SK-N-SH (cell line): ENCODE data around the gene GUCD1. TPM values are rescaled to one million over a fixed set of nuclear protein-coding genes. Genes with fewer than 3 reads are reported as not detected.

Experiments used
- CTCF ChIA-PET: fragments of 300-600, 350-600 bp; formaldehyde crosslinking; extraction: SDS; loops from one replicate; lab custom pipeline; 2021; lab: Yijun Ruan, JAX
- POLR2A ChIA-PET: fragments of 350-600 bp; sonication (Branson Sonifier 250); formaldehyde crosslinking; extraction: SDS; loops from one replicate; lab custom pipeline; 2020; ENCODE audit warnings: antibody characterized with exemption, inconsistent platforms; lab: Yijun Ruan, JAX
- DNase-seq: peaks from one replicate; pipeline ENCODE4 v3.0.0; 2012
- H2AFZ ChIP-seq: fragments of 200-600 bp; sonication (generic); 2 replicates; pipeline ENCODE4 v1.8.1; 2016; ENCODE audit warnings: antibody characterized with exemption, mild to moderate bottlenecking, low read depth
- H3F3A ChIP-seq: fragments of 200-600 bp; sonication (generic); replicated peaks from 2 replicates; pipeline ENCODE3; 2016; ENCODE audit warnings: antibody characterized with exemption, mild to moderate bottlenecking; ENCODE audit not compliant: insufficient read depth
- H3K27ac ChIP-seq, 2 experiments: fragments of 200-500 bp in 1 of 2; fragments of 200-600 bp in 1 of 2; sonication (Bioruptor generic) in 1 of 2; sonication (generic), shearing (Covaris generic) in 1 of 2; 2 replicates each; pipeline versions ENCODE4 v1.5.1 to v1.6.1; 2014 to 2016; ENCODE audit warnings: low read depth in 2 of 2, inconsistent platforms in 1 of 2, low read length in 1 of 2, mild to moderate bottlenecking in 1 of 2, mixed read lengths in 1 of 2
- H3K27me3 ChIP-seq: fragments of 200-600 bp; sonication (generic), shearing (Covaris generic); 2 replicates; pipeline ENCODE4 v1.6.1; 2016; ENCODE audit warnings: mixed run types; ENCODE audit not compliant: insufficient read depth
- H3K36me3 ChIP-seq, 2 experiments: fragments of 200-500 bp in 1 of 2; fragments of 200-600 bp in 1 of 2; sonication (Bioruptor generic) in 1 of 2; sonication (generic) in 1 of 2; replicated peaks in 1 of 2; 2 replicates each; pipeline versions ENCODE3 to v1.5.1; 2014 to 2016; ENCODE audit warnings: low read length in 1 of 2, mild to moderate bottlenecking in 1 of 2; ENCODE audit not compliant: insufficient read depth in 2 of 2, control insufficient read depth in 1 of 2
- H3K4me1 ChIP-seq, 2 experiments: fragments of 200-500 bp in 1 of 2; fragments of 200-600 bp in 1 of 2; sonication (Bioruptor generic) in 1 of 2; sonication (generic), shearing (Covaris generic) in 1 of 2; 2 replicates each; pipeline versions ENCODE4 v1.5.1 to v1.6.1; 2014 to 2016; ENCODE audit warnings: low read depth in 1 of 2, low read length in 1 of 2, mixed run types in 1 of 2; ENCODE audit not compliant: insufficient read depth in 2 of 2, control insufficient read depth in 1 of 2
- H3K4me2 ChIP-seq: fragments of 200-600 bp; sonication (generic), shearing (Covaris generic); 2 replicates; pipeline ENCODE4 v1.6.1; 2017; ENCODE audit warnings: mixed run types
- H3K4me3 ChIP-seq, 2 experiments: fragments of 200-500 bp in 1 of 2; fragments of 200-600 bp in 1 of 2; sonication (Bioruptor generic) in 1 of 2; sonication (generic), shearing (Covaris generic) in 1 of 2; 2 replicates each; pipeline versions ENCODE4 v1.5.1 to v1.8.1; 2014 to 2016; ENCODE audit warnings: low read depth in 2 of 2, inconsistent platforms in 1 of 2, low read length in 1 of 2, mild to moderate bottlenecking in 1 of 2, mixed read lengths in 1 of 2, moderate library complexity in 1 of 2
- H3K79me2 ChIP-seq: fragments of 200-600 bp; sonication (generic); 2 replicates; pipeline ENCODE4 v1.8.1; 2017; ENCODE audit warnings: mild to moderate bottlenecking; ENCODE audit not compliant: insufficient read depth
- H3K9ac ChIP-seq: fragments of 200-600 bp; sonication (generic); 2 replicates; pipeline ENCODE4 v1.6.1; 2017; ENCODE audit warnings: mixed run types
- H3K9me2 ChIP-seq: fragments of 200-600 bp; sonication (generic); 2 replicates; pipeline ENCODE4 v1.6.1; 2017; ENCODE audit warnings: mixed run types
- H3K9me3 ChIP-seq: fragments of 200-600 bp; sonication (generic); 2 replicates; pipeline ENCODE4 v1.6.1; 2017; ENCODE audit warnings: mixed run types, mild to moderate bottlenecking, moderate library complexity
- H4K20me1 ChIP-seq: fragments of 200-600 bp; sonication (generic); 2 replicates; pipeline ENCODE4 v1.6.1; 2017; ENCODE audit warnings: mild to moderate bottlenecking, mixed run types; ENCODE audit not compliant: insufficient read depth
- ELF1 ChIP-seq: IDR thresholded peaks from 2 replicates; pipeline ENCODE4 v1.4.0; 2012
- EP300 ChIP-seq, 2 experiments: IDR thresholded peaks; 2 replicates each; pipeline versions ENCODE4 v1.4.0 to v1.6.1; 2012; ENCODE audit warnings: borderline replicate concordance in 1 of 2, low read depth in 1 of 2, low read length in 1 of 2
- EZH2phosphoT487 ChIP-seq: fragments of 200-600 bp; sonication (generic); IDR thresholded peaks from 2 replicates; pipeline ENCODE4 v1.6.1; 2017; ENCODE audit warnings: low read depth, mixed run types, mild to moderate bottlenecking, antibody characterized with exemption, moderate library complexity, borderline replicate concordance
- FOSL2 ChIP-seq: IDR thresholded peaks from 2 replicates; pipeline ENCODE4 v1.4.0; 2012; ENCODE audit warnings: low read depth, mild to moderate bottlenecking, moderate library complexity, borderline replicate concordance
- FOXM1 ChIP-seq: IDR thresholded peaks from 2 replicates; pipeline ENCODE4 v1.4.0; 2012; ENCODE audit warnings: low read depth, mild to moderate bottlenecking
- GATA2 ChIP-seq: sonication (generic); formaldehyde crosslinking; IDR thresholded peaks from 2 replicates; pipeline ENCODE4 v1.5.0; 2020; ENCODE audit warnings: mild to moderate bottlenecking, missing genetic modification reagents
- JUND ChIP-seq: IDR thresholded peaks from 2 replicates; pipeline ENCODE4 v1.4.0; 2012
- MAX ChIP-seq: IDR thresholded peaks from 2 replicates; pipeline ENCODE4 v1.4.0; 2012; ENCODE audit warnings: low read depth
- MEF2A ChIP-seq: IDR thresholded peaks from 2 replicates; pipeline ENCODE4 v1.4.0; 2012; ENCODE audit warnings: low read depth, borderline replicate concordance
- NFIC ChIP-seq: IDR thresholded peaks from 2 replicates; pipeline ENCODE4 v1.4.0; 2012; ENCODE audit warnings: borderline replicate concordance
- NRF1 ChIP-seq: IDR thresholded peaks from 2 replicates; pipeline ENCODE4 v1.6.1; 2012; ENCODE audit warnings: low read depth, mild to moderate bottlenecking, low read length
- RAD21 ChIP-seq: IDR thresholded peaks from 2 replicates; pipeline ENCODE4 v1.6.1; 2012; ENCODE audit warnings: mild to moderate bottlenecking, low read length
- SMC3 ChIP-seq: IDR thresholded peaks from 2 replicates; pipeline ENCODE4 v1.6.1; 2012; ENCODE audit warnings: low read depth, low read length, improper control_type of control experiment
- TCF12 ChIP-seq: IDR thresholded peaks from 2 replicates; pipeline ENCODE4 v1.4.0; 2012
- YY1 ChIP-seq: IDR thresholded peaks from 2 replicates; pipeline ENCODE4 v1.4.0; 2012; ENCODE audit warnings: low read depth, mild to moderate bottlenecking
- WGBS: methylation state at CpG from one replicate; pipeline ENCODE4 v1.1.6; 2017; ENCODE audit warnings: low lambda C conversion rate; 5-methylcytosine and 5-hydroxymethylcytosine counted together
- polyA plus RNA-seq, 3 experiments: library from polyadenylated mRNA; depleted of rRNA; stranded (reverse); fragments of >200 nt; gene quantifications; 2 replicates each; pipeline ENCODE4 v1.2.3, GENCODE V29; 2012
- TF ChIP-seq, protein P1 (sequence below): IDR thresholded peaks from 2 replicates; pipeline ENCODE4; 2012
- TF ChIP-seq, protein P2 (sequence below): fragments of 150-350 bp; IDR thresholded peaks from 2 replicates; pipeline ENCODE4 v1.6.1; 2016; ENCODE audit warnings: mild to moderate bottlenecking, low read depth, low read length
- TF ChIP-seq, protein P3 (sequence below): IDR thresholded peaks from 2 replicates; pipeline ENCODE4 v1.6.1; 2012; ENCODE audit warnings: mild to moderate bottlenecking, low read depth, low read length, moderate library complexity

Gene GUCD1
- polyA plus RNA-seq, 1 of the 3 experiments (the other 2 are of a cell fraction) = 71.0 TPM

GRCh38 chr22:24517446-24517845, 37.5 kb downstream of the GUCD1 start:
- H3K79me2 ChIP-seq = no peaks in the 10 kb centered on the region
- peaks cover 13 to 23% of the 10 kb centered on the region in 2 experiments; a peak in 3 of 4 replicates for H3K4me1 ChIP-seq
- H3K4me2 ChIP-seq = no peak overlapping the region
- TF ChIP-seq NRF1 (no peak), YY1 (no peak), ELF1 (no peak), EP300 (IDR thresholded peaks at IDR 0.05; ENCODE audit: borderline replicate concordance in 1 of 2, low read depth in 1 of 2, low read length in 1 of 2) (no peak), EZH2phosphoT487 (no peak), FOSL2 (no peak), MAX (no peak), MEF2A (no peak), RAD21 (no peak), JUND (no peak), FOXM1 (no peak)
- TF ChIP-seq, protein P1, sequence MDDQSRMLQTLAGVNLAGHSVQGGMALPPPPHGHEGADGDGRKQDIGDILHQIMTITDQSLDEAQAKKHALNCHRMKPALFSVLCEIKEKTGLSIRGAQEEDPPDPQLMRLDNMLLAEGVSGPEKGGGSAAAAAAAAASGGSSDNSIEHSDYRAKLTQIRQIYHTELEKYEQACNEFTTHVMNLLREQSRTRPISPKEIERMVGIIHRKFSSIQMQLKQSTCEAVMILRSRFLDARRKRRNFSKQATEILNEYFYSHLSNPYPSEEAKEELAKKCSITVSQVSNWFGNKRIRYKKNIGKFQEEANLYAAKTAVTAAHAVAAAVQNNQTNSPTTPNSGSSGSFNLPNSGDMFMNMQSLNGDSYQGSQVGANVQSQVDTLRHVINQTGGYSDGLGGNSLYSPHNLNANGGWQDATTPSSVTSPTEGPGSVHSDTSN = no peak
- TF ChIP-seq, protein P2, sequence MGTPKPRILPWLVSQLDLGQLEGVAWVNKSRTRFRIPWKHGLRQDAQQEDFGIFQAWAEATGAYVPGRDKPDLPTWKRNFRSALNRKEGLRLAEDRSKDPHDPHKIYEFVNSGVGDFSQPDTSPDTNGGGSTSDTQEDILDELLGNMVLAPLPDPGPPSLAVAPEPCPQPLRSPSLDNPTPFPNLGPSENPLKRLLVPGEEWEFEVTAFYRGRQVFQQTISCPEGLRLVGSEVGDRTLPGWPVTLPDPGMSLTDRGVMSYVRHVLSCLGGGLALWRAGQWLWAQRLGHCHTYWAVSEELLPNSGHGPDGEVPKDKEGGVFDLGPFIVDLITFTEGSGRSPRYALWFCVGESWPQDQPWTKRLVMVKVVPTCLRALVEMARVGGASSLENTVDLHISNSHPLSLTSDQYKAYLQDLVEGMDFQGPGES = no peak
- no peak overlapping the region for H2AFZ ChIP-seq
- no CpG with 5 or more reads among the region's 2 CpGs for WGBS
- H3K9me2 ChIP-seq = no peaks in the 10 kb centered on the region
- no peaks in the 10 kb centered on the region for H3K36me3 ChIP-seq
- H3K4me3 ChIP-seq = no peak overlapping the region
- ChIA-PET POLR2A (no interaction called here), CTCF (interaction anchor here (1.0 to 1.2 kb wide), 2 partner anchors 12 to 30 kb away, joined by 3 to 5 read pairs; no protein-coding TSS in a partner anchor)
- H3K27me3 ChIP-seq = no peaks in the 10 kb centered on the region
- peaks cover 12% of the 10 kb centered on the region for H3F3A ChIP-seq
- no peak overlapping the region for H3K9ac ChIP-seq
- H3K9me3 ChIP-seq = no peaks in the 10 kb centered on the region
- DNase-seq = no peak
- H3K27ac ChIP-seq = no peak overlapping the region
- H4K20me1 ChIP-seq = no peaks in the 10 kb centered on the region

GRCh38 chr22:24516301-24516737, 38.6 kb downstream of the GUCD1 start:
- H3F3A ChIP-seq = peaks cover 12% of the 10 kb centered on the region
- H2AFZ ChIP-seq = peak overlapping the region; percentile 40; the same call in 1 of the 2 replicates
- H3K27ac ChIP-seq = peak overlapping the region in 1 of 2 experiments; percentile 26; a peak in 1 of 4 replicates
- no peaks in the 10 kb centered on the region for H3K36me3 ChIP-seq
- 49% methylated on average over 2 of the region's 3 CpGs for WGBS
- POLR2A ChIA-PET = no interaction called here
- H3K9me3 ChIP-seq = no peaks in the 10 kb centered on the region
- CTCF ChIA-PET = interaction anchor here (1.0 to 1.1 kb wide), 2 partner anchors 20 to 96 kb away, joined by 3 to 4 read pairs; no protein-coding TSS in a partner anchor
- 0 out of 2 replicates have a peak overlapping the region, but pooled peaks have one; percentile 7 for H3K9ac ChIP-seq
- no peaks in the 10 kb centered on the region for H3K79me2 ChIP-seq
- no peaks in the 10 kb centered on the region for H3K9me2 ChIP-seq
- H3K4me3 ChIP-seq = no peak overlapping the region; a peak in 1 of 4 replicates
- DNase-seq = no peak
- no peaks in the 10 kb centered on the region for H3K27me3 ChIP-seq
- peak overlapping the region; percentile 70 for H3K4me2 ChIP-seq
- H3K4me1 ChIP-seq = peaks cover 11 to 13% of the 10 kb centered on the region in 2 experiments; a peak in 3 of 4 replicates
- H4K20me1 ChIP-seq = no peaks in the 10 kb centered on the region
- TF ChIP-seq GATA2 (CRISPR knock-in tag) (no peak), TCF12 (peak; percentile 59; the same call in 1 of the 2 replicates), NFIC (peak; percentile 76), EP300 (IDR thresholded peaks at IDR 0.05; ENCODE audit: borderline replicate concordance in 1 of 2, low read depth in 1 of 2, low read length in 1 of 2) (0 out of 4 replicates have a peak, but pooled peaks of 1 of the 2 experiments have one; percentile 13), SMC3 (no peak), FOSL2 (peak; percentile 10; the same call in 1 of the 2 replicates), YY1 (no peak)
- TF ChIP-seq, protein P2 = no peak
- TF ChIP-seq, protein P3, sequence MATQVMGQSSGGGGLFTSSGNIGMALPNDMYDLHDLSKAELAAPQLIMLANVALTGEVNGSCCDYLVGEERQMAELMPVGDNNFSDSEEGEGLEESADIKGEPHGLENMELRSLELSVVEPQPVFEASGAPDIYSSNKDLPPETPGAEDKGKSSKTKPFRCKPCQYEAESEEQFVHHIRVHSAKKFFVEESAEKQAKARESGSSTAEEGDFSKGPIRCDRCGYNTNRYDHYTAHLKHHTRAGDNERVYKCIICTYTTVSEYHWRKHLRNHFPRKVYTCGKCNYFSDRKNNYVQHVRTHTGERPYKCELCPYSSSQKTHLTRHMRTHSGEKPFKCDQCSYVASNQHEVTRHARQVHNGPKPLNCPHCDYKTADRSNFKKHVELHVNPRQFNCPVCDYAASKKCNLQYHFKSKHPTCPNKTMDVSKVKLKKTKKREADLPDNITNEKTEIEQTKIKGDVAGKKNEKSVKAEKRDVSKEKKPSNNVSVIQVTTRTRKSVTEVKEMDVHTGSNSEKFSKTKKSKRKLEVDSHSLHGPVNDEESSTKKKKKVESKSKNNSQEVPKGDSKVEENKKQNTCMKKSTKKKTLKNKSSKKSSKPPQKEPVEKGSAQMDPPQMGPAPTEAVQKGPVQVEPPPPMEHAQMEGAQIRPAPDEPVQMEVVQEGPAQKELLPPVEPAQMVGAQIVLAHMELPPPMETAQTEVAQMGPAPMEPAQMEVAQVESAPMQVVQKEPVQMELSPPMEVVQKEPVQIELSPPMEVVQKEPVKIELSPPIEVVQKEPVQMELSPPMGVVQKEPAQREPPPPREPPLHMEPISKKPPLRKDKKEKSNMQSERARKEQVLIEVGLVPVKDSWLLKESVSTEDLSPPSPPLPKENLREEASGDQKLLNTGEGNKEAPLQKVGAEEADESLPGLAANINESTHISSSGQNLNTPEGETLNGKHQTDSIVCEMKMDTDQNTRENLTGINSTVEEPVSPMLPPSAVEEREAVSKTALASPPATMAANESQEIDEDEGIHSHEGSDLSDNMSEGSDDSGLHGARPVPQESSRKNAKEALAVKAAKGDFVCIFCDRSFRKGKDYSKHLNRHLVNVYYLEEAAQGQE = no peak
- TF ChIP-seq, protein P1 = no peak
